Heart left ventricle (tissue), 13 donors: ENCODE data around the gene PUS1.

ENCODE experiments used
- POLR2A ChIP-seq, 2 donors: fragments of 450-650 bp; IDR thresholded peaks; one replicate each; pipeline ENCODE4 v1.6.1; 2017; ENCODE audit warnings: antibody characterized with exemption in 2 of 2, mild to moderate bottlenecking in 2 of 2, moderate library complexity in 2 of 2
- TF ChIP-seq, protein P1 (sequence below), 12 donors: fragments of 200-600 bp; sonication (generic) in 4 of 12; IDR thresholded peaks; one replicate each; pipeline versions ENCODE4 v1.5.0 to v1.8.0; 2018 to 2022; ENCODE audit warnings: antibody characterized with exemption in 12 of 12, mild to moderate bottlenecking in 5 of 12
- donor health status: ischemic (EF 13 %, LVEDD 7.1; RV severe dilation, severe dysfunction).
- donor health status: DM: no; HTN: yes; CAD: no.
- donor health status: DM: no; HTN: no; CAD: no.
- donor health status: ischemic (EF 25% LVEDD 6.9; RV normal size, moderate dysfunction).
- donor health status: ischemic (EF 25% LVEDD 5.7; RV mildly dilated, moderate dysfunction).
- donor health status: ischemic (EF 35%, LVEDD 5.7; RV mildly dilated, moderate dysfunction).
- donor health status: nonischemic (EF 11% LVEDD 7.7; RV severe dilation, severe dysfunction).
- donor health status: DM: yes; HTN: yes; CAD: no.
- donor health status: PGD.
- donor health status: ischemic (EF 29% LVEDD 5.4; RV normal size, mild dysfunction).
- donor health status: nonischemic (EF 23%, LVEDD 6.1; RV moderate dilation, normal function).

DNA sequence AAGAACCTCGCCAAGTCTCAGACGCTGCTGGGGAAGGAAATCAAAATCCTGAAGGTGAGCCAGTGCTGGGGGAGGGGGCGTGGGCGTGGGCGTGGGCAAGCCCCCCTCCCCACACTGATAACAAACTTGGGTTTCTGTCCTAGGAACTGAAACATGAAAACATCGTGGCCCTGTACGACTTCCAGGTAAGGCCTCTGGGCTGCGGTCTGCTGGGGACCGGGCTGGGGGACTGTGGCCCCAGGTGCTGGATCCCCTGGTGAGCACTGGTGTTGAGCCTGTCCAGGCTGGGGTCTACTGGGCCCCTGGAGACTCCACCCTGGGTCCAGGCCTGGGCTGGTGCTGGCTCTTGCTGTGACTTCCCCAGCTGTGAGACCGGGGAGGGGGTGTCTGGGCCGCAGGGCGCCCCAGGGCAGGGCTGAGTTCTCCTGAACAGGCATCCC, 33.4 kb upstream of the PUS1 start:
- TF ChIP-seq, protein P1, sequence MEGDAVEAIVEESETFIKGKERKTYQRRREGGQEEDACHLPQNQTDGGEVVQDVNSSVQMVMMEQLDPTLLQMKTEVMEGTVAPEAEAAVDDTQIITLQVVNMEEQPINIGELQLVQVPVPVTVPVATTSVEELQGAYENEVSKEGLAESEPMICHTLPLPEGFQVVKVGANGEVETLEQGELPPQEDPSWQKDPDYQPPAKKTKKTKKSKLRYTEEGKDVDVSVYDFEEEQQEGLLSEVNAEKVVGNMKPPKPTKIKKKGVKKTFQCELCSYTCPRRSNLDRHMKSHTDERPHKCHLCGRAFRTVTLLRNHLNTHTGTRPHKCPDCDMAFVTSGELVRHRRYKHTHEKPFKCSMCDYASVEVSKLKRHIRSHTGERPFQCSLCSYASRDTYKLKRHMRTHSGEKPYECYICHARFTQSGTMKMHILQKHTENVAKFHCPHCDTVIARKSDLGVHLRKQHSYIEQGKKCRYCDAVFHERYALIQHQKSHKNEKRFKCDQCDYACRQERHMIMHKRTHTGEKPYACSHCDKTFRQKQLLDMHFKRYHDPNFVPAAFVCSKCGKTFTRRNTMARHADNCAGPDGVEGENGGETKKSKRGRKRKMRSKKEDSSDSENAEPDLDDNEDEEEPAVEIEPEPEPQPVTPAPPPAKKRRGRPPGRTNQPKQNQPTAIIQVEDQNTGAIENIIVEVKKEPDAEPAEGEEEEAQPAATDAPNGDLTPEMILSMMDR (IDR thresholded peaks at IDR 0.05), result no peak
- TF ChIP-seq POLR2A (IDR thresholded peaks at IDR 0.05), result no peak
